HEK293 (cell line): ENCODE results near the gene CRIM1.

Experiments used
- CTCF ChIA-PET: fragments of 350-600 bp; formaldehyde crosslinking; extraction: SDS; loops from one replicate; lab custom pipeline; 2021; ENCODE audit warnings: antibody characterized with exemption; lab: Yijun Ruan, JAX
- POLR2A ChIA-PET: fragments of 300-600 bp; formaldehyde crosslinking; extraction: SDS; loops from one replicate; lab custom pipeline; 2020; ENCODE audit warnings: antibody characterized with exemption, inconsistent platforms; lab: Yijun Ruan, JAX
- H3K27ac ChIP-seq: fragments of 200-500 bp; sonication (Bioruptor generic); 2 replicates; pipeline ENCODE4 v1.5.1; 2014; ENCODE audit warnings: low read depth, low read length, control low read depth, inconsistent platforms; ENCODE audit errors: extremely low read depth
- H3K36me3 ChIP-seq, 2 experiments: fragments of 200-500 bp in 1 of 2; sonication (Bioruptor generic) in 1 of 2; 1 replicate in 1 of 2; 2 replicates in 1 of 2; pipeline ENCODE4 v1.5.1; 2014 to 2017; ENCODE audit warnings: inconsistent platforms in 2 of 2, low read length in 2 of 2; ENCODE audit not compliant: control insufficient read depth in 2 of 2, insufficient read depth in 1 of 2
- H3K4me1 ChIP-seq: fragments of 200-500 bp; sonication (Bioruptor generic); 2 replicates; pipeline ENCODE4 v1.5.1; 2014; ENCODE audit warnings: mild to moderate bottlenecking, low read length, inconsistent platforms; ENCODE audit not compliant: control insufficient read depth, insufficient read depth
- H3K4me3 ChIP-seq: 2 replicates; pipeline ENCODE4 v1.5.1; 2011; ENCODE audit warnings: low read depth, mild to moderate bottlenecking, control low read depth, low read length, moderate library complexity
- H3K9me3 ChIP-seq: fragments of 200-500 bp; sonication (Bioruptor generic); 2 replicates; pipeline ENCODE4 v1.5.1; 2014; ENCODE audit warnings: low read depth, low read length, inconsistent platforms; ENCODE audit not compliant: control insufficient read depth, insufficient read depth
- BCL11A ChIP-seq: fragments of 450-650 bp; formaldehyde crosslinking; IDR thresholded peaks from 2 replicates; pipeline ENCODE4 v1.5.1; 2016; ENCODE audit warnings: low read depth, missing biosample characterization, missing genetic modification characterization
- EGR2 ChIP-seq: fragments of 450-650 bp; formaldehyde crosslinking; IDR thresholded peaks from 2 replicates; pipeline ENCODE4 v1.5.1; 2016; ENCODE audit warnings: low read depth, missing biosample characterization, missing genetic modification characterization
- KLF10 ChIP-seq: fragments of 450-650 bp; IDR thresholded peaks from 2 replicates; pipeline ENCODE4 v1.5.1; 2018; ENCODE audit warnings: missing biosample characterization, mild to moderate bottlenecking, missing genetic modification characterization
- KLF8 ChIP-seq: fragments of 450-650 bp; formaldehyde crosslinking; IDR thresholded peaks from 2 replicates; pipeline ENCODE4 v1.5.1; 2016; ENCODE audit warnings: missing biosample characterization, missing genetic modification characterization
- SCRT2 ChIP-seq: fragments of 450-650 bp; formaldehyde crosslinking; IDR thresholded peaks from 2 replicates; pipeline ENCODE4 v1.5.1; 2016; ENCODE audit warnings: missing biosample characterization, missing genetic modification characterization
- SP2 ChIP-seq: fragments of 450-650 bp; formaldehyde crosslinking; IDR thresholded peaks from 2 replicates; pipeline ENCODE4 v1.5.1; 2016; ENCODE audit warnings: missing biosample characterization, missing genetic modification characterization
- TRIM28 ChIP-seq: IDR thresholded peaks from 2 replicates; pipeline ENCODE4 v1.6.1; 2011; ENCODE audit warnings: low read length, control low read depth, borderline replicate concordance
- WT1 ChIP-seq: fragments of 450-650 bp; formaldehyde crosslinking; IDR thresholded peaks from 2 replicates; pipeline ENCODE4 v1.5.1; 2016; ENCODE audit warnings: missing biosample characterization, missing genetic modification characterization
- ZBTB49 ChIP-seq: fragments of 450-650 bp; formaldehyde crosslinking; IDR thresholded peaks from 2 replicates; pipeline ENCODE4 v1.5.1; 2016; ENCODE audit warnings: missing biosample characterization, missing genetic modification characterization, low read depth
- ZFP3 ChIP-seq: fragments of 450-650 bp; formaldehyde crosslinking; IDR thresholded peaks from 2 replicates; pipeline ENCODE4 v1.5.1; 2016; ENCODE audit warnings: low read depth, missing biosample characterization, missing genetic modification characterization
- ZFP37 ChIP-seq: fragments of 450-650 bp; formaldehyde crosslinking; IDR thresholded peaks from 2 replicates; pipeline ENCODE4 v1.5.1; 2016; ENCODE audit warnings: missing biosample characterization, missing genetic modification characterization
- ZNF112 ChIP-seq: fragments of 450-650 bp; formaldehyde crosslinking; IDR thresholded peaks from 2 replicates; pipeline ENCODE4 v1.5.0; 2017; ENCODE audit warnings: missing biosample characterization, missing genetic modification characterization
- ZNF114 ChIP-seq: fragments of 450-650 bp; formaldehyde crosslinking; IDR thresholded peaks from 2 replicates; pipeline ENCODE4 v1.5.0; 2017; ENCODE audit warnings: missing biosample characterization, missing genetic modification characterization
- ZNF132 ChIP-seq: fragments of 450-650 bp; formaldehyde crosslinking; IDR thresholded peaks from 2 replicates; pipeline ENCODE4 v1.5.1; 2017; ENCODE audit warnings: missing biosample characterization, missing genetic modification characterization, borderline replicate concordance
- ZNF155 ChIP-seq: fragments of 450-650 bp; formaldehyde crosslinking; IDR thresholded peaks from 2 replicates; pipeline ENCODE4 v1.5.1; 2016; ENCODE audit warnings: missing biosample characterization, missing genetic modification characterization
- ZNF175 ChIP-seq: fragments of 450-650 bp; formaldehyde crosslinking; IDR thresholded peaks from 2 replicates; pipeline ENCODE4 v1.5.1; 2016; ENCODE audit warnings: missing biosample characterization, missing genetic modification characterization
- ZNF266 ChIP-seq: fragments of 450-650 bp; formaldehyde crosslinking; IDR thresholded peaks from 2 replicates; pipeline ENCODE4 v1.5.1; 2016; ENCODE audit warnings: missing biosample characterization, missing genetic modification characterization, low read depth
- ZNF48 ChIP-seq: fragments of 450-650 bp; formaldehyde crosslinking; IDR thresholded peaks from 2 replicates; pipeline ENCODE4 v1.5.1; 2016; ENCODE audit warnings: missing biosample characterization, missing genetic modification characterization
- ZNF529 ChIP-seq: fragments of 450-650 bp; formaldehyde crosslinking; IDR thresholded peaks from 2 replicates; pipeline ENCODE4 v1.5.1; 2017; ENCODE audit warnings: missing genetic modification characterization, missing biosample characterization; ENCODE audit not compliant: insufficient replicate concordance
- ZNF560 ChIP-seq: fragments of 450-650 bp; formaldehyde crosslinking; IDR thresholded peaks from 2 replicates; pipeline ENCODE4 v1.5.1; 2017; ENCODE audit warnings: missing biosample characterization, missing genetic modification characterization, borderline replicate concordance
- ZNF624 ChIP-seq: fragments of 450-650 bp; formaldehyde crosslinking; IDR thresholded peaks from 2 replicates; pipeline ENCODE4 v1.5.1; 2017; ENCODE audit warnings: missing biosample characterization, missing genetic modification characterization
- ZNF629 ChIP-seq: fragments of 450-650 bp; formaldehyde crosslinking; IDR thresholded peaks from 2 replicates; pipeline ENCODE4 v1.5.1; 2017; ENCODE audit warnings: missing biosample characterization, missing genetic modification characterization
- ZNF664 ChIP-seq: fragments of 450-650 bp; formaldehyde crosslinking; IDR thresholded peaks from 2 replicates; pipeline ENCODE4 v1.5.1; 2016; ENCODE audit warnings: missing biosample characterization, missing genetic modification characterization
- ZNF791 ChIP-seq: fragments of 450-650 bp; formaldehyde crosslinking; IDR thresholded peaks from 2 replicates; pipeline ENCODE4 v1.5.1; 2016; ENCODE audit warnings: missing biosample characterization, missing genetic modification characterization
- ZSCAN23 ChIP-seq: fragments of 450-650 bp; formaldehyde crosslinking; IDR thresholded peaks from 2 replicates; pipeline ENCODE4 v1.5.1; 2016; ENCODE audit warnings: missing biosample characterization, missing genetic modification characterization
- ZXDB ChIP-seq: fragments of 450-650 bp; formaldehyde crosslinking; IDR thresholded peaks from 2 replicates; pipeline ENCODE4 v1.5.1; 2016; ENCODE audit warnings: missing biosample characterization, missing genetic modification characterization
- TF ChIP-seq, protein P1 (sequence below): fragments of 450-650 bp; formaldehyde crosslinking; IDR thresholded peaks from 2 replicates; pipeline ENCODE4 v1.5.1; 2016; ENCODE audit warnings: missing biosample characterization, missing genetic modification characterization
- TF ChIP-seq, protein P2 (sequence below): sonication (generic); formaldehyde crosslinking; IDR thresholded peaks from 2 replicates; pipeline ENCODE4 v1.8.1; 2022; ENCODE audit warnings: mild to moderate bottlenecking, moderate library complexity, missing genetic modification reagents
- TF ChIP-seq, protein P3 (sequence below): fragments of 450-650 bp; formaldehyde crosslinking; optimal IDR thresholded peaks from 2 replicates; pipeline ENCODE3; 2016; ENCODE audit warnings: missing biosample characterization, mild to moderate bottlenecking, missing genetic modification characterization

CRIM1 gene

GRCh38 chr2:36547906-36548305 is 192.3 kb downstream of the CRIM1 start:
- H3K4me3 ChIP-seq, result no peak overlapping the region
- TF ChIP-seq ZXDB (tag by site-specific recombination) (no peak), SCRT2 (tag by site-specific recombination) (no peak), EGR2 (tag by site-specific recombination) (no peak), ZNF132 (tag by site-specific recombination) (no peak), ZNF624 (tag by site-specific recombination) (no peak), ZFP37 (tag by site-specific recombination) (no peak), ZNF114 (tag by site-specific recombination) (no peak), ZNF48 (tag by site-specific recombination) (no peak), ZNF266 (tag by site-specific recombination) (no peak), BCL11A (tag by site-specific recombination) (no peak), ZNF791 (tag by site-specific recombination) (no peak), ZNF155 (tag by site-specific recombination) (no peak), ZNF664 (tag by site-specific recombination) (no peak), TRIM28 (no peak), ZNF629 (tag by site-specific recombination) (no peak), WT1 (tag by site-specific recombination) (no peak)
- TF ChIP-seq, protein P1, sequence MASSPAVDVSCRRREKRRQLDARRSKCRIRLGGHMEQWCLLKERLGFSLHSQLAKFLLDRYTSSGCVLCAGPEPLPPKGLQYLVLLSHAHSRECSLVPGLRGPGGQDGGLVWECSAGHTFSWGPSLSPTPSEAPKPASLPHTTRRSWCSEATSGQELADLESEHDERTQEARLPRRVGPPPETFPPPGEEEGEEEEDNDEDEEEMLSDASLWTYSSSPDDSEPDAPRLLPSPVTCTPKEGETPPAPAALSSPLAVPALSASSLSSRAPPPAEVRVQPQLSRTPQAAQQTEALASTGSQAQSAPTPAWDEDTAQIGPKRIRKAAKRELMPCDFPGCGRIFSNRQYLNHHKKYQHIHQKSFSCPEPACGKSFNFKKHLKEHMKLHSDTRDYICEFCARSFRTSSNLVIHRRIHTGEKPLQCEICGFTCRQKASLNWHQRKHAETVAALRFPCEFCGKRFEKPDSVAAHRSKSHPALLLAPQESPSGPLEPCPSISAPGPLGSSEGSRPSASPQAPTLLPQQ (tag by site-specific recombination), result no peak
- TF ChIP-seq, protein P2, sequence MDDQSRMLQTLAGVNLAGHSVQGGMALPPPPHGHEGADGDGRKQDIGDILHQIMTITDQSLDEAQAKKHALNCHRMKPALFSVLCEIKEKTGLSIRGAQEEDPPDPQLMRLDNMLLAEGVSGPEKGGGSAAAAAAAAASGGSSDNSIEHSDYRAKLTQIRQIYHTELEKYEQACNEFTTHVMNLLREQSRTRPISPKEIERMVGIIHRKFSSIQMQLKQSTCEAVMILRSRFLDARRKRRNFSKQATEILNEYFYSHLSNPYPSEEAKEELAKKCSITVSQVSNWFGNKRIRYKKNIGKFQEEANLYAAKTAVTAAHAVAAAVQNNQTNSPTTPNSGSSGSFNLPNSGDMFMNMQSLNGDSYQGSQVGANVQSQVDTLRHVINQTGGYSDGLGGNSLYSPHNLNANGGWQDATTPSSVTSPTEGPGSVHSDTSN (CRISPR knock-in tag), result no peak
- TF ChIP-seq, all 188 proteins: peak for 0
- H3K36me3 ChIP-seq, result peaks cover 20 to 68% of the 10 kb centered on the region in 2 experiments; a peak in 2 of 3 replicates
- no peaks in the 10 kb centered on the region for H3K4me1 ChIP-seq
- ChIA-PET CTCF (no interaction called here), POLR2A (no interaction called here)
- H3K27ac ChIP-seq, result no peak overlapping the region
- H3K9me3 ChIP-seq, result no peaks in the 10 kb centered on the region

DNA sequence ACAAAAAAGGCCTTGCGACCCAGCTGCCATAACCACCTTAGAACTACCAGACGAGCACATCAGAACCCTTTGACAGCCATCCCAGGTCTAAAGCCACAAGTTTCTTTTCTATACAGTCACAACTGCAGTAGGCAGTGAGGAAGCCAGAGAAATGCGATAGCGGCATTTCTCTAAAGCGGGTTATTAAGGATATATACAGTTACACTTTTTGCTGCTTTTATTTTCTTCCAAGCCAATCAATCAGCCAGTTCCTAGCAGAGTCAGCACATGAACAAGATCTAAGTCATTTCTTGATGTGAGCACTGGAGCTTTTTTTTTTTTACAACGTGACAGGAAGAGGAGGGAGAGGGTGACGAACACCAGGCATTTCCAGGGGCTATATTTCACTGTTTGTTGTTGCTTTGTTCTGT is 193.6 kb downstream of the CRIM1 start:
- Histone ChIP-seq H3K4me3 (no peak overlapping the region), H3K9me3 (no peaks in the 10 kb centered on the region), H3K36me3 (peaks cover 20 to 75% of the 10 kb centered on the region in 2 experiments; a peak in 2 of 3 replicates), H3K27ac (no peak overlapping the region), H3K4me1 (no peaks in the 10 kb centered on the region)
- ChIA-PET POLR2A (no interaction called here), CTCF (interaction anchor here (0.6 to 0.8 kb wide), 2 partner anchors 8 to 25 kb away, joined by 3 to 4 read pairs; no protein-coding TSS in a partner anchor)
- TF ChIP-seq ZNF266 (tag by site-specific recombination), result no peak
- TF ChIP-seq ZSCAN23 (tag by site-specific recombination), result no peak
- TF ChIP-seq, protein P3, sequence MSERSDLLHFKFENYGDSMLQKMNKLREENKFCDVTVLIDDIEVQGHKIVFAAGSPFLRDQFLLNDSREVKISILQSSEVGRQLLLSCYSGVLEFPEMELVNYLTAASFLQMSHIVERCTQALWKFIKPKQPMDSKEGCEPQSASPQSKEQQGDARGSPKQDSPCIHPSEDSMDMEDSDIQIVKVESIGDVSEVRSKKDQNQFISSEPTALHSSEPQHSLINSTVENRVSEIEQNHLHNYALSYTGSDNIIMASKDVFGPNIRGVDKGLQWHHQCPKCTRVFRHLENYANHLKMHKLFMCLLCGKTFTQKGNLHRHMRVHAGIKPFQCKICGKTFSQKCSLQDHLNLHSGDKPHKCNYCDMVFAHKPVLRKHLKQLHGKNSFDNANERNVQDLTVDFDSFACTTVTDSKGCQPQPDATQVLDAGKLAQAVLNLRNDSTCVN (tag by site-specific recombination), result no peak
- TF ChIP-seq ZNF175 (tag by site-specific recombination), result no peak
- no peak for TF ChIP-seq SP2
- TF ChIP-seq ZNF529 (tag by site-specific recombination), result no peak
- TF ChIP-seq ZNF560 (tag by site-specific recombination), result no peak
- TF ChIP-seq KLF10 (tag by site-specific recombination), result no peak
- TF ChIP-seq ZBTB49, result no peak
- no peak for TF ChIP-seq ZFP3
- TF ChIP-seq KLF8, result no peak
- TF ChIP-seq ZNF112, result no peak
